Heart left ventricle (tissue), 13 donors: Measurements from ENCODE around the gene PIK3CA.

Experiments
- POLR2A ChIP-seq, 2 donors: fragments of 450-650 bp; IDR thresholded peaks; one replicate each; pipeline ENCODE4 v1.6.1; 2017; ENCODE audit warnings: antibody characterized with exemption in 2 of 2, mild to moderate bottlenecking in 2 of 2, moderate library complexity in 2 of 2
- TF ChIP-seq, protein P1 (sequence below), 12 donors: fragments of 200-600 bp; sonication (generic) in 4 of 12; IDR thresholded peaks; one replicate each; pipeline versions ENCODE4 v1.5.0 to v1.8.0; 2018 to 2022; ENCODE audit warnings: antibody characterized with exemption in 12 of 12, mild to moderate bottlenecking in 5 of 12
- donor health status: ischemic (EF 13 %, LVEDD 7.1; RV severe dilation, severe dysfunction).
- donor health status: DM: no; HTN: yes; CAD: no.
- donor health status: DM: no; HTN: no; CAD: no.
- donor health status: ischemic (EF 25% LVEDD 6.9; RV normal size, moderate dysfunction).
- donor health status: ischemic (EF 25% LVEDD 5.7; RV mildly dilated, moderate dysfunction).
- donor health status: ischemic (EF 35%, LVEDD 5.7; RV mildly dilated, moderate dysfunction).
- donor health status: nonischemic (EF 11% LVEDD 7.7; RV severe dilation, severe dysfunction).
- donor health status: DM: yes; HTN: yes; CAD: no.
- donor health status: PGD.
- donor health status: ischemic (EF 29% LVEDD 5.4; RV normal size, mild dysfunction).
- donor health status: nonischemic (EF 23%, LVEDD 6.1; RV moderate dilation, normal function).

DNA sequence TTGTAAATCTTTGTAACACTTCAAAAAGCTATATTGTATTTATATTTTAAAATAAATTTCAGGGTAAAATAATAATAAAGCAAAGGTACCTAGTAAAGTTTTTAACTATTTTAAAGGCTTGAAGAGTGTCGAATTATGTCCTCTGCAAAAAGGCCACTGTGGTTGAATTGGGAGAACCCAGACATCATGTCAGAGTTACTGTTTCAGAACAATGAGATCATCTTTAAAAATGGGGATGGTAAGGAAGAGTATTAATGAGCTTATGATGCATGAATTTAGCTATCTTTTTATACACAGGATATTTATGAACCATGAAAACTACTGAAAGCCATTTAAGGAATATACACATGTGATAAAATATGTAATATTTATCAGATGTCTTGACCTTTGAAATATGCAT, 76.4 kb downstream of the PIK3CA start:
- TF ChIP-seq, protein P1, sequence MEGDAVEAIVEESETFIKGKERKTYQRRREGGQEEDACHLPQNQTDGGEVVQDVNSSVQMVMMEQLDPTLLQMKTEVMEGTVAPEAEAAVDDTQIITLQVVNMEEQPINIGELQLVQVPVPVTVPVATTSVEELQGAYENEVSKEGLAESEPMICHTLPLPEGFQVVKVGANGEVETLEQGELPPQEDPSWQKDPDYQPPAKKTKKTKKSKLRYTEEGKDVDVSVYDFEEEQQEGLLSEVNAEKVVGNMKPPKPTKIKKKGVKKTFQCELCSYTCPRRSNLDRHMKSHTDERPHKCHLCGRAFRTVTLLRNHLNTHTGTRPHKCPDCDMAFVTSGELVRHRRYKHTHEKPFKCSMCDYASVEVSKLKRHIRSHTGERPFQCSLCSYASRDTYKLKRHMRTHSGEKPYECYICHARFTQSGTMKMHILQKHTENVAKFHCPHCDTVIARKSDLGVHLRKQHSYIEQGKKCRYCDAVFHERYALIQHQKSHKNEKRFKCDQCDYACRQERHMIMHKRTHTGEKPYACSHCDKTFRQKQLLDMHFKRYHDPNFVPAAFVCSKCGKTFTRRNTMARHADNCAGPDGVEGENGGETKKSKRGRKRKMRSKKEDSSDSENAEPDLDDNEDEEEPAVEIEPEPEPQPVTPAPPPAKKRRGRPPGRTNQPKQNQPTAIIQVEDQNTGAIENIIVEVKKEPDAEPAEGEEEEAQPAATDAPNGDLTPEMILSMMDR (IDR thresholded peaks at IDR 0.05), result no peak
- TF ChIP-seq POLR2A (IDR thresholded peaks at IDR 0.05), result no peak
